ENCODE data around the gene IFIT2. TPM values are rescaled to one million over a fixed set of nuclear protein-coding genes. Genes with fewer than 3 reads are reported as not detected.
"Not testable (repeated sequence)": the region's sequence is repeated elsewhere in the genome, so short reads cannot be mapped to it uniquely, and the experiment has no call there.

Gene IFIT2
- total RNA-seq = 1 to 10 TPM; 4.1 TPM

- WGBS = under 1% methylated on average over 10 of the region's 10 CpGs
- Histone ChIP-seq H3K9me3 (no peaks in the 10 kb centered on the region), H3K27ac (peak within 1 kb of the TSS; percentile 80 to 85), H3K36me3 (no peaks in the 10 kb centered on the region), H3K4me3 (peak within 1 kb of the TSS; percentile 36 to 42), H3K27me3 (replicated peaks; ENCODE audit: insufficient read depth) (no peaks in the 10 kb centered on the region), H3K4me1 (replicated peaks) (peaks cover 4% of the 10 kb centered on the region)
- peak; percentile 50 for DNase-seq (ENCODE audit: low spot score)
- intact Hi-C loops (cut with DNase I) = no loop called here
- TF ChIP-seq POLR2AphosphoS5 (IDR thresholded peaks at IDR 0.05) (peak; percentile 83), CTCF (IDR thresholded peaks at IDR 0.05) (no peak), POLR2A (IDR thresholded peaks at IDR 0.05) (peak; percentile 40)
These were observed at the start of gene IFIT2 for GRCh38 chr10:89301721-89302445. IFIT2 (plus strand) TSS chr10:89302046; CDS start chr10:89302124, 78 bp downstream.

GRCh38 chr10:89252225-89252585 is 49.6 kb upstream of the IFIT2 start:
- DNase-seq (ENCODE audit: low spot score) = no peak
- Histone ChIP-seq H3K4me3 (peak overlapping the region; percentile 60 to 80), H3K4me1 (replicated peaks) (no peaks in the 10 kb centered on the region), H3K9me3 (no peaks in the 10 kb centered on the region), H3K27me3 (replicated peaks; ENCODE audit: insufficient read depth) (no peaks in the 10 kb centered on the region), H3K27ac (peak overlapping the region in 1 of 2 donors; percentile 66), H3K36me3 (no peaks in the 10 kb centered on the region)
- TF ChIP-seq POLR2AphosphoS5 (IDR thresholded peaks at IDR 0.05) = no peak
- no peak for TF ChIP-seq CTCF (IDR thresholded peaks at IDR 0.05)
- no peak for TF ChIP-seq POLR2A (IDR thresholded peaks at IDR 0.05)
- intact Hi-C loops (cut with DNase I) = loop anchor here (10.0 kb wide), 1 partner anchor 313 kb away; no protein-coding TSS in a partner anchor
- 75% methylated on average over 2 of the region's 2 CpGs for WGBS

- intact Hi-C loops (cut with DNase I) = loop anchor here (10.0 kb wide), 1 partner anchor 310 kb away; no protein-coding TSS in a partner anchor
- not testable (repeated sequence) for H3K4me3 ChIP-seq; H3K9me3 ChIP-seq; H3K4me1 ChIP-seq (replicated peaks); H3K27ac ChIP-seq; H3K36me3 ChIP-seq; DNase-seq (ENCODE audit: low spot score); H3K27me3 ChIP-seq (replicated peaks; ENCODE audit: insufficient read depth)
- 88% methylated on average over 2 of the region's 2 CpGs for WGBS
These were observed 46.7 kb upstream of the IFIT2 start for GRCh38 chr10:89255091-89255579.

- TF ChIP-seq CTCF (IDR thresholded peaks at IDR 0.05) (no peak), POLR2AphosphoS5 (IDR thresholded peaks at IDR 0.05) (no peak), POLR2A (IDR thresholded peaks at IDR 0.05) (no peak)
- no peak overlapping the region for H3K27ac ChIP-seq
- H3K36me3 ChIP-seq = no peaks in the 10 kb centered on the region
- intact Hi-C loops (cut with DNase I) = loop anchor here (10.0 kb wide), 1 partner anchor 309 kb away; no protein-coding TSS in a partner anchor
- no peaks in the 10 kb centered on the region for H3K4me1 ChIP-seq (replicated peaks)
- DNase-seq (ENCODE audit: low spot score) = no peak
- no peaks in the 10 kb centered on the region for H3K9me3 ChIP-seq
- no peak overlapping the region for H3K4me3 ChIP-seq
- H3K27me3 ChIP-seq (replicated peaks; ENCODE audit: insufficient read depth) = no peaks in the 10 kb centered on the region
These were observed 46.1 kb upstream of the IFIT2 start for GRCh38 chr10:89255793-89256192.

- Histone ChIP-seq H3K27me3 (replicated peaks; ENCODE audit: insufficient read depth) (no peaks in the 10 kb centered on the region), H3K4me3 (no peak overlapping the region), H3K36me3 (no peaks in the 10 kb centered on the region), H3K4me1 (replicated peaks) (no peaks in the 10 kb centered on the region), H3K9me3 (no peaks in the 10 kb centered on the region), H3K27ac (no peak overlapping the region)
- DNase-seq (ENCODE audit: low spot score) = no peak
- intact Hi-C loops (cut with DNase I) = loop anchor here (10.0 kb wide), 1 partner anchor 308 kb away; no protein-coding TSS in a partner anchor
- TF ChIP-seq CTCF (IDR thresholded peaks at IDR 0.05) = no peak
- no peak for TF ChIP-seq POLR2A (IDR thresholded peaks at IDR 0.05)
- TF ChIP-seq POLR2AphosphoS5 (IDR thresholded peaks at IDR 0.05) = no peak
- 63% methylated on average over 3 of the region's 3 CpGs for WGBS
These were observed 45.5 kb upstream of the IFIT2 start for GRCh38 chr10:89256340-89256739.
